Lung (tissue), 12 donors: ENCODE results near the gene NIPAL4. TPM values are rescaled to one million over a fixed set of nuclear protein-coding genes. Genes with fewer than 3 reads are reported as not detected.

ENCODE experiments used
- ATAC-seq: fragments of 200-7000 bp; cut with Tn5 transposase; one replicate; pipeline ENCODE4 v1.9.1; 2020; ENCODE audit warnings: moderate number of reproducible peaks; ENCODE audit not compliant: insufficient read depth, low FRiP score
- DNase-seq, 3 donors: peaks; one replicate each; pipeline ENCODE4 v3.0.0-alpha.2; 2013 to 2017
- H3K27ac ChIP-seq, 2 donors: one replicate each; pipeline ENCODE4 v1.5.1; 2013; ENCODE audit warnings: mild to moderate bottlenecking in 2 of 2, moderate library complexity in 2 of 2, control low read depth in 1 of 2, inconsistent platforms in 1 of 2, low read depth in 1 of 2, low read length in 1 of 2
- H3K27me3 ChIP-seq, 3 donors: one replicate each; pipeline ENCODE4 v1.5.1; 2013; ENCODE audit warnings: low read length in 2 of 3; ENCODE audit not compliant: control insufficient read depth in 3 of 3, insufficient read depth in 3 of 3
- H3K36me3 ChIP-seq, 4 donors: one replicate each; pipeline ENCODE4 v1.5.1; 2013; ENCODE audit warnings: low read length in 4 of 4, mild to moderate bottlenecking in 1 of 4, moderate library complexity in 1 of 4; ENCODE audit not compliant: control insufficient read depth in 4 of 4, insufficient read depth in 4 of 4
- H3K4me1 ChIP-seq, 5 donors: one replicate each; pipeline ENCODE4 v1.5.1; 2013; ENCODE audit warnings: low read length in 5 of 5, mild to moderate bottlenecking in 2 of 5, moderate library complexity in 1 of 5; ENCODE audit not compliant: control insufficient read depth in 5 of 5, insufficient read depth in 5 of 5
- H3K4me3 ChIP-seq: one replicate; pipeline ENCODE4 v1.5.1; 2013; ENCODE audit warnings: mild to moderate bottlenecking, control low read depth, moderate library complexity
- H3K9ac ChIP-seq, 2 donors: one replicate each; pipeline ENCODE4 v1.5.1; 2013; ENCODE audit warnings: low read length in 2 of 2, control low read depth in 1 of 2; ENCODE audit not compliant: insufficient read depth in 1 of 2
- H3K9me3 ChIP-seq, 4 donors: one replicate each; pipeline ENCODE4 v1.5.1; 2013; ENCODE audit warnings: low read length in 3 of 4, mild to moderate bottlenecking in 1 of 4, moderate library complexity in 1 of 4; ENCODE audit not compliant: control insufficient read depth in 4 of 4, insufficient read depth in 3 of 4
- CTCF ChIP-seq: IDR thresholded peaks from 2 replicates; pipeline ENCODE4 v1.5.1; 2012; ENCODE audit warnings: mild to moderate bottlenecking; ENCODE audit errors: control extremely low read depth, extremely low read depth
- WGBS, 2 donors: extraction: QIAGEN DNeasy Blood & Tissue Kit; methylation state at CpG; one replicate each; pipeline ENCODE4 v1.1.7; 2013; 5-methylcytosine and 5-hydroxymethylcytosine counted together
- polyA plus RNA-seq, 2 donors: library from polyadenylated mRNA; stranded (reverse); fragments of 200-250 nt; gene quantifications; one replicate each; pipeline ENCODE4 v1.2.1, GENCODE V29; 2013
- total RNA-seq, 2 donors: library from RNA; depleted of rRNA in 1 of 2; stranded (reverse); fragments of >200 nt in 1 of 2; gene quantifications; one replicate each; pipeline ENCODE4 v1.2.1, GENCODE V29; 2014 to 2021
- donor health status: control.
- donor health status: control.
- donor health status: Bipolar disorder and iron deficiency.
- donor health status: healthy.
- donor health status: DM: yes; HTN: yes; CAD: no.

NIPAL4 gene
- total and polyA plus RNA-seq, 4 donors = 0.04 to 1.7 (median 0.36) TPM

- WGBS, 2 donors = 35 to 60% methylated on average over 8 of the region's 8 CpGs
- Histone ChIP-seq H3K27me3 (no peaks in the 10 kb centered on the region), H3K27ac (no peak overlapping the region), H3K4me3 (no peak overlapping the region), H3K4me1 (peaks cover 0 to 7% (median 3%) of the 10 kb centered on the region in 5 donors), H3K9ac (no peak overlapping the region), H3K36me3 (peaks cover 0 to 9% (median 4%) of the 10 kb centered on the region in 4 donors), H3K9me3 (peaks cover 0 to 4% (median 0%) of the 10 kb centered on the region in 4 donors)
- DNase-seq = peak in 2 of 3 donors; percentile 29 to 39
- peak; percentile 10 for ATAC-seq
- no peak for TF ChIP-seq CTCF
These were observed 42.2 kb downstream of the NIPAL4 start for GRCh38 chr5:157502143-157502647.

- Histone ChIP-seq H3K27ac (no peak overlapping the region), H3K36me3 (peaks cover 5 to 14% (median 7%) of the 10 kb centered on the region in 4 donors), H3K9me3 (peaks cover 0 to 4% (median 0%) of the 10 kb centered on the region in 4 donors), H3K9ac (no peak overlapping the region), H3K27me3 (no peaks in the 10 kb centered on the region), H3K4me3 (no peak overlapping the region), H3K4me1 (peaks cover 0 to 11% (median 5%) of the 10 kb centered on the region in 5 donors)
- 90 to 91% methylated on average over 8 of the region's 8 CpGs for WGBS, 2 donors
- ATAC-seq (no peak), DNase-seq (no peak)
- no peak for TF ChIP-seq CTCF
These were observed 44.0 kb downstream of the NIPAL4 start for GRCh38 chr5:157504053-157504452.

GRCh38 chr5:157505496-157505895, 45.5 kb downstream of the NIPAL4 start:
- H3K9ac ChIP-seq = no peak overlapping the region
- 97 to 98% methylated on average over 6 of the region's 6 CpGs for WGBS, 2 donors

More at GRCh38 chr5:157505496-157505895, 45.5 kb downstream of the NIPAL4 start:
- peaks cover 0 to 4% (median 0%) of the 10 kb centered on the region in 4 donors for H3K9me3 ChIP-seq
- peaks cover 6 to 18% (median 8%) of the 10 kb centered on the region in 4 donors for H3K36me3 ChIP-seq
- peaks cover 0 to 11% (median 5%) of the 10 kb centered on the region in 5 donors for H3K4me1 ChIP-seq
- no peaks in the 10 kb centered on the region for H3K27me3 ChIP-seq
- DNase-seq = no peak
- no peak for ATAC-seq
- TF ChIP-seq CTCF = no peak
- no peak overlapping the region for H3K27ac ChIP-seq
- no peak overlapping the region for H3K4me3 ChIP-seq
